HG03354 (cell line): ENCODE data around the gene SLC7A10.
"Not testable (repeated sequence)": the region's sequence is repeated elsewhere in the genome, so short reads cannot be mapped to it uniquely, and the experiment has no call there.

Experiments
- ATAC-seq: cut with Tn5 transposase; IDR thresholded peaks from one replicate; pipeline ENCODE4 v1.9.1; 2021; ENCODE audit warnings: mild to moderate bottlenecking; ENCODE audit not compliant: unreplicated experiment, poor library complexity, severe bottlenecking

The SLC7A10 gene

DNA sequence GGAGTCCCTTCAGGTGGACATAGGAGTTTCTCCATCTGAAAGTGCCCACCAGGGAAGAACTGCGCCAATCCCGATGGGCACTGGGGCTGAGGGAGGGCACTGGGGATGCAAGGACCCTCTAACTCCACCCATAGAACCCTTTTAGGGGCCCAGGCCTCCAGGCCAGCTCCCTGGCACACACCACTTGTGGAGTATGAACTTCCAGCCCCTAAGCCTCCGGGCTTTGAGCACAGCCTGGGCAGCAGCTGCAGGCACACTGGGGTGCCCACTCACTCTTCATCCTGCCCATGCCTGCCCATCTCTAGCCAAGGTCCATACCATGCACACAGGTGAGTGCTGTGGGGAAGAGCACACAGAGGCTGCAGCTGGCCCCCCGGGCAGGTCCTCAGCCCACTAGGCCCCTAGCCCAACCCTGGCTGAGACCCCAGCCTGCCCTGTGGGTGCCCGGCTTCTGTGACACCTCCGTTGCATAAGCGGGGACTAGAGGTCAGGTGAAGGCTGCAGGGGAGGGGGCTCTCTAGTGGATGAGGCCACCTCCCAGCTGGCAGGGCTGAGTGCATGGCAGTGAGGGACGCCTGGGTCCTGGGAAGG, 14.6 kb upstream of the SLC7A10 start:
- ATAC-seq, result no peak

DNA sequence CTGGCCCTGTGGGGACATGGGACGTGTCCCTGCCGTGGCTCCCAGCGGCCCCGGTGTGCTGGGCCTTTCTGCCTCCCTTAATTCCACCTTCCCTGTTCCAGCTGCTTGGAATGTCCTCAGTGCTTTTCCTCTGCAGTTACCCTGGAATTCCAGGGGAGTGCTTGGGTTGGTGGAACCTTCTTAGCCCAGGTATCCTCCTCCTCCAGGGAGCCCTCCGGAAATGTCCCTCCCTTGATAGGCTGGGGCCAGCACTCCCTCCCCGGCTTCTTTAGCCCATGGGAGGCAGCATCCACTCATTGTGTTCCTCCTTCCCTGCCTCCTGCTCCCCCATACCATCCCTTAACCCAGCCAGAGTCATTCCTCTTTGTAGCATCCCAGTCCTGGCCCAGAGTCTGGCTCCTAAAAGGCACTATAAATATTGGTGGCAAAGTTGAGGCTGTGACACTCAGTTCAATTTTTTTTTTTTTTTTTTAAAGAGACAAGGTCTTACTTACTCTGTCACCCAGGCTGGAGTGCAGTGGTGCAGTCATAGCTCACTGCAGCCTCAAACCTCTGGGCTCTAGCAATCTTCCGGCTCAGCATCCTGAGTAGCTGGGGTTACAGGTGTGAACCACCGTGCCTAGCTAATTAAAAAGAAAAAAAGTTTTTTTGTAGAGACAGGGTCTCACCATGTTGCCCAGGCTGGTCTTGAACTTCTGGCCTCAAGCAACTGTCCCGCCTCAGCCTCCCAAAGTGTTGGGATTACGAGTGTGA, 13.7 kb upstream of the SLC7A10 start:
- no peak for ATAC-seq

DNA sequence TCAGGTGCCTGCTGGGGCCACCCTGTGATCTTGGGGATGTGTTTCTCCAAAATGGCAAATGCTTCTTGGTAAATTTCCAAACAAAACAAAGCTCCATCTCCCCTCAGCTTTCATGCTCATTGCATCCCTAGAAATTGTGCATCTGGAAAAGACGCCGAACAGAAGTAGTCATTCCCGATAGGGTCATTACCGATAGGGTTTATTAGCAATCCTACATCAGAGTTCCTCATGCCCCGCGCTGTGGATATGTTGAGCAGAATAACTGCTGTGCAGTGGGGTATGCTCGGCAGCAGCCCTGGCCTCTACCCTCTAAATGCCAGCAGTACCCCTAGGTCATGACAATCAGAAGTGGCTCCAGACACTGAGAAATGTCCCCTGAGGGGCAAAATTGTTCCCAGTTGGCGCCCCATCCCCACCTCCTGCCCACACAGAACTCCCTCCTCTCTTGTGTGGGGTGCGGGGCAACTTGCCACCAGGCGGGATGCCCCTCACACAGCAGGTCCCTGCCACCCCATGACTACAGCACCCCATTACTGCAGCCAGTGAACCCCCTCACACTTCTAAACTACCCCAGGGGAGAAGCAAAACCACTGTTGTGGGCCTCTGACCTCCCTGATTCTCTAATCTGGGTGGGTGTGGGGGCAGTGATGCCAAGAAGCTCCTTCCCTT, 13.0 kb upstream of the SLC7A10 start:
- no peak for ATAC-seq

DNA sequence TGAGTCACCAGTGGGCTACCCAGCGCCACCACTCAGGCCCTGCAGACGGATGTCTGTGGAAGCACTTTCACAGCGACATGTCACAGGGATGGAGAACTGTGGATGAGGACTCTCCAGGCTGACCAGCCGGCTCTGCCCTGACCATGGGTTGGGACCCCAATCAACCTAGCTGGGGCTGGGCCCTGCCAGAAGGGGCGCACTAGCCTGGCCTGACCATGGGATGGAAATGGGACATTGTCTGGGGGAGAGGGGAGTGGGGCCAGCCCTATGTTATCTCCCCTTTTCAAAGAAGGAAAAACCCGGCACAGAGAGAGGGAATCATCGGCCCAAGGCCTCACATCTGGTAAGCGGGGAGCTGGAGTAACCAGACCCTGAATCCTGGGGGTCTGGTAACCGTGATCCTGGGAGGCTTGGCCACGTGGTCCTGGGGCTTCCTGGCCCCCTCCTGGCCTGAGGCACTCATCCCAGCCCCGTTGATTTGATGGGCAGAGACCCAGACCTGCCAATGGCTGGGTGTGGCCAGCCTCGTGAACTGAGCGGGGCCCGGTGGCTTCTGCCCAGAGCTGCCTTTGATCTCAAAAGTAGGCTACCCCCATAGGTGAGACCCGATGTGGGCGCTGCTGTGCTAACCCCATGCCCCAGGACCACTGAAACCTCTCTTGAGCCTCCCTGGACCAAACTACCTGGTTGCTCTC, 11.2 kb upstream of the SLC7A10 start:
- ATAC-seq, result no peak

DNA sequence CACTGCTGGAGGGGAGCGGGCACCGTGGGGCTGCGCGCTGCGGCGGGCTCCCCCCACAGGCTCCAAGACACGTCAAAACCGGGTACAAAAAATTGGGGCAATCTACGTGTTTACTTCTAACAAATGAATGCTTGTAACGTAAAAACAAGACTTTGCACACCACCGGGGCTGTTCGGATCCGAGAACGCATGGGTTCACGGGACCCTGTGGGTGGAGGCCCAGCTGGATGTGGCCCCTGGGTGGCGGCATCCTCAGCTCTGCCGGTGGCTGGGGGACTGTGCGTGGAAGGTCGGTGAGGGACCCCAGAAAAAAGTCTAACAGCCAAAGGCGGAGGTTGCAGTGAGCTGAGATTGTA, 10.3 kb upstream of the SLC7A10 start:
- no peak for ATAC-seq

DNA sequence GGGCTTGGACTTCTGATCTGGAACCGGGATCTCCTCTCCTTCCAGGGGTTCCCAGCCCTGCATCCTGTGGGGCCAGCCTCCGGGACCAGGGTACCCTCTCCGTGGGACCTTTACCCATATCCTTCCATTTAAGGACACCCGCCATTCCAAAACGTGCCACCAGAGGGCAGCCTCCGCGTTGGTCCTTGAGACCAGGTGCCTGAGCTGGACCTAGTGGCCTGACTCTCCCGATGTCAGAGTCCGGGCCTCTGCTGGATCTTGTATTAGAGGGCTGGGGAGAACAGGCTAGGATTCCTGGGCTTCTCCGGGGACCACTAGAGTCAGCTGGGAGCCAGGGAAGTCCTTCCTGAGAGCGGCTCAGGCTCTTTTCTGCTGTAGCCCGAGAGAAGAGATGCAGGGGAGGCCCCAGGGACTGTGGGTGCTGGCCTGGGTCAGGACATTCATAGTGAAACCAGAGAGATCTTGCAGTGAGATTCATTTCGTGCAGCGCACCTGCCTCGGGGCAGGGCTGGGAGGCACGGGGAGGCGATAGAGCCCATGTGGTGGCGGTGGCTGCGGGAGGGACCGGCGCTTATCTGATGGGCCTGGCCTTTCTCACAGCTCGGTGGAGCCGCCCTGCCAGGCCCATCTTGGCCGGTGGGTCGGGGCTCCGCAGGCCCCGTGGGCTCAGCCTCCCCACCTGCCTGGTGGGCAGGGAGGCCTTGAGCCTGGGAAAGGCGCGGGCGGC, 9.8 kb upstream of the SLC7A10 start:
- ATAC-seq, result peak; percentile 91

DNA sequence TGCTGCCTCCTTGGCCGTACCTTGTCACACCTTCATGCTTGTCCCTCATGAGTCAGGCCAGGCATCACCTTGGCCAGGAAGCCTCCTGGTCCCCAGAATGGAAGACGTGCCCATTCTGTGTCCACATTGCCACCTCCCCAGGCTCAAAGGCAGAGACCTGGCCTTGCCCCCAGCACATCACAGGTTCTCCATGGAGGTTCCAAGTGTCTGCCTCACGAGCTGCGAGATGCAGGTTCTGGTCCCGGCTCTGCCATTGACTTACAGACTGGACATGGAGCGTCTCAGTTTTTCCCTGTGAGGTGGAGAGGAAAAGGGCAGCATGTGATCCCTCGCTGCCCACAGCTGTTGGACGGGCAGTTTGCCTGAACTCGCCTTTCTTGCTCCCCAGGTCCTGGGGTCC, 9.1 kb upstream of the SLC7A10 start:
- ATAC-seq, result no peak

DNA sequence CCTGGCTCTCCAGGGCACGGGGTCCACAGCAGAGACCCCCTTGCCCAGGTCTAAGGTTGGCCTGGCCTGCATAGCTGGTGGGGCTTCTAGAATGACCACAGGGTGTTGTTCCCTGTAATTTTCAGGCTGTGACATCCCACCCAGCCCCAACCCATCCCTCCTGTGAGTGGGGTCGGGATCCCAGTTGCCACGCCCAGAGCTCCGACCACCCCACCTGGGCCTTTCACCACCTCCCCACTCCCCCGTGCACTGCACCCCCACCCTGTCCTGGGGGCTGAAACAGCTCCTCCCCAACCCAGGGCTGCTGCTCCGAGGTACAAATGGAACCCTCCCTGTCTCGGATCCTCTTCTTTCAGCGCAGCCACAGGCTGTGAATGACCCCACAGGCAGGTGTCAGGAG, 8.4 kb upstream of the SLC7A10 start:
- no peak for ATAC-seq

DNA sequence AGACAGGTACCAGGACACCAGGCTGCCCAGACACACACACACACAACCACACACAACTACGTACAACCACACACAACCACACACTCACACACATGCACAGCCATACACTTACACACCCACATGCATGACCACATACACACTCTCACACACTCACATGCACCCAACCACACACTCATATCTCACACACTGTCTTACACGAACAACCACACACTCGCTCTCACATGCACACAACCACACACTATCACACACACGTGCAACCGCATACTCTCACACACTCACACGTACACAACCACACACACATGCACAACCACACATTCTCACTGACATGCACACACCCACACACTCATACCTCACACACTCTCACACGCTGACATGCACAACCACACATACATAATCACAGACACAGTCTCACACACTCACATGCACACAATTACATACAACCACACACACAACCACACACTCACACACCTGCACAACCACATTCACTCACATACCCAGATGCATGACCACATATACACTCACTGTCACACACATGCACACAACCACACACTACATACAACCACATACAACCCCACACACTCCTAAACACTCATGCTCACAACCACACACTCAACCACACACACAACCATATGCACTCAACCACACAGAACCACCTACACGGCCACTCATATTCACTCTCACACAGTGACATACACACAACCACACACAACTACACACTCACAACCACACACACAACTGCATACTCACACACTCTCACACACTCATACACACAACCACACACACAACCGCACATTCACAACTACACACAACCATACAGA, 7.6 kb upstream of the SLC7A10 start:
- no peak for ATAC-seq

DNA sequence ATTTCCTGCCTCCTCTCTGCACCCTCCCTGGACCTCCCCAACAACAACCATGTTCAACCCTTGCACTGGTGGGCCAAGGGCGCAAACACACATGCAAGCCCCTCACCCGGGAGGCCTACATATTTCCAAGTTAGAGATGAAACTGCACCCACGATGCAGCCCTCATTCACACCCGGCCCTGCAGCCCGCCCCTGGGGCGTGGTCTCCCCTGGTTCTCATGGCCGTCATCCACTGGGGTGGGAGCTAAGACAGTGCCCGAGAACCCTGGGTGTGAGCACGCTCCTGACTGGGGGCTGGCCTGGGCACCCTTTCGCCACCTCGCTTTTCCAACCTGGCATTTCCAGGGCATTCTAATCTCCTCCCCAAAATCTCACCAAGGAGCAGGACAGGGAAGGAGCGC, 7.0 kb upstream of the SLC7A10 start:
- no peak for ATAC-seq

DNA sequence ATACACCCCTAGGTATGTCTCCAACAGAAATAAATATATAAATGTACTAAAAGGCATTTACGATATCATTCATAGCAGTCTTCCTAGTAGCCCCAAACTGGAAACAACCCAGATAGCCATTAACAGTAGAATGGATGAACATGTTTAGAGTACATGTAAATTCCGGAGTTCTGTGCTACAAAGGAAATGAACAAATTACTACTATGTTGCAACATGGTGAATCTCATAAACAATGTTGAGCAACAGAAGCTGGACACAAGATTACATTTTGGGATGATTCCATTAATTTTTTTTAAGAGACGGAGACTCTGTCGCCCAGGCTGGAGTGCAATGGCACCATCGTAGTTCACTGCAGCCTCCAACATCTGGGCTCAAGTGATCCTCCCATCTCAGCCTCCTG, 5.9 kb upstream of the SLC7A10 start:
- ATAC-seq, result no peak

DNA sequence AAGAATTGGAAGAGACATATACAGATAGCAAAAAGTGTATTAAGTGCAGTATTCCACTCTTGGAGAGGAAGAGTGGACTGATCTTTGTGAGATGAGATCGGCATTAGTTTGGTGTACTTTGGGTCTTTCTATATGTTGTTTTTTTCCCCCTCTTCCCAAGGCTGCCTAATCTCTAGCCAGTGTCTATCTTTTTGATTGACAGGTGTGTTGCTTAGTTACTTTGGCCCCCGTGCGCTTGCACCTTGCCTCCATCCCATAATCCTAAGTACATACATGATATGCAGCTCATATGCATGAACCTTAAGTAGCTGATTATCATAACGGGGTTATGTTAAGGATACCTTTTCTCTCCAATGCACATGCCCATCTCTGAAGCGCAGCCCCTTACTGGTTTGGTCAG, 4.3 kb upstream of the SLC7A10 start:
- ATAC-seq, result no peak

DNA sequence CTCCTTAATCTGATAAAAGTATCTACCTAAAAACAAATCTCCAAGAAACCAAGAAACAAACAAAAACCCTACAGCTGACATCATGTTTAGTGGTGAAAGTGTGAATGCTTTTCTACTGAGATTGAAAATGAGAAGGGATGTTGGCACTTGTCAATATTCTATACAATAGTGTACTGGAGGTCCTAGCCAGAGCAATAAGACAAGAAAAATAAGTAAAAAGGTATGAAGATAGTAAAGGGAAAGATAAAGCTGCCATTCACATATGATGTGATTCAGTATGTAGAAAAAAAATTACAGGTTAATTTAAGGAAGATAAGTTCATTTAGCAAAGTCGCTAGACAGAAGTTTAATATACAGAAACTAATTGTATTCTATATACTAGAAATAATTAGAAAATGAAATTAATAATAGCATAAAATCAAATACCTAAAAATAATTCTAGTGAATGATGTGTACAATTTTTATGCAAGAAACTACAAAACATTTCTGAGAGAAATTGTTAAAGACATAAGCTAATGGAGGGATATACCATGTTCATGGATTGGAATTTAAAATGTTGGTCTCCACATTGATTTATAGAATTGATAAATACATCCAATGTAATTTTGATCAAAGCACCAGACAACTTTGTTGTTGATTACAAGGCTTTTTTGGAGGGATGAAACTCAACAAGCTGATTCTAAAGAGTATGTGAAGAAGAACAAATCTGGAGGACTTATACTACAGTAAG, 2.4 kb upstream of the SLC7A10 start:
- no peak for ATAC-seq

DNA sequence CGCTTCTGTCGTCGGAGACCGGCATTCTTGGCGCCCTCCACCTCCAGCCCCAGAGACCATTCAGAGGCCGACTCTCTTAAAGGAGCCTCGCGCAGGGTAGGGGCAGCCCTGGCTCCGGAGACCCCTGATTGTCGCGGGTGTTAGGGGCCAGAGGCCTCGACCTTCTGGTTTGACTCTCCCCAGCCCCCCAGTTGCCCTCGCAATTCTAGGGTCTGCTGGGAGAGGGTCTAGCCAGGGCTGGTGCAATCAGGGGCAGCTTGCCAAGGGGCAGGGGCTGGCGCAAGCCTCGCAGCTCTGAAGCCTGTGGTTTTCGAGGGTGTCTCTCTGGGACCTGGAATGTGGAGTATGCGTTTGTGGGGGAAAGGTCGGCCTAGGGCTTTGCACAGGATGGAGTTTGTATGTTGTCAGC, 1.6 kb upstream of the SLC7A10 start:
- ATAC-seq, result no peak

DNA sequence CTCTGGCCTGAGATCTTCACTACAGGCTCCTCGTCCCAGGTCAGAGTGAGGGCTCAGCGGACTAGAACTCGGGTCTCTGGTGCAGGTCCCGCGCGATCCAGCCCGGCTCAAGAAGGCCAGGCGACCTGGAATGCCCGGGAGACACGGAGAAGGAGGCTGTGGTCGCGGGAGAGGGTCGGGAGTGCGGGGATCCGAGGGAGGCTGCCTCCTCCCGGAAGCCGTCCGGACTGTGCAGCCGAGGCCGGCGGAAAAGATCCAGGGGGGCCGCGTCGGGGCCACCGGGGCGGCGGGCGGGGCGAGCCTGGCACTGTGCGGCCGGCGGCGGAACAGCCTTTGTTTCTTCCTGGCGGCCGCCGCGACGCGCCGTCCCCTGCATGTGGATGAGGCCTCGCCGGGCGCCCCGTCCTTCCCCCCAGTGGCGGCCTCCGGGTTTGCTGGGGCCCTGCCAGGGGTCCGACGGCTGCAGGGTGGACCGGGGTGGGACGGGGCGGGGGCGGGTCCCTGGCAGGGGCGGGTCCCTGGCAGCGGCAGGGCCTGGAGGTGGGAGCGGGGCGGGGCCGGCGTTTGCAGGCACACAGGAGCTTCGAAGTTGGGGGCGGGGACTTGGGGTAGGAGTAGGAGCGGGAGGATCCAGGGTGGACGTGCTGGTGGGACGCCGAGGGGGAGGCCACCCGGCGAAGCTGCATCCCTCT, 1.0 kb upstream of the SLC7A10 start:
- no peak for ATAC-seq

DNA sequence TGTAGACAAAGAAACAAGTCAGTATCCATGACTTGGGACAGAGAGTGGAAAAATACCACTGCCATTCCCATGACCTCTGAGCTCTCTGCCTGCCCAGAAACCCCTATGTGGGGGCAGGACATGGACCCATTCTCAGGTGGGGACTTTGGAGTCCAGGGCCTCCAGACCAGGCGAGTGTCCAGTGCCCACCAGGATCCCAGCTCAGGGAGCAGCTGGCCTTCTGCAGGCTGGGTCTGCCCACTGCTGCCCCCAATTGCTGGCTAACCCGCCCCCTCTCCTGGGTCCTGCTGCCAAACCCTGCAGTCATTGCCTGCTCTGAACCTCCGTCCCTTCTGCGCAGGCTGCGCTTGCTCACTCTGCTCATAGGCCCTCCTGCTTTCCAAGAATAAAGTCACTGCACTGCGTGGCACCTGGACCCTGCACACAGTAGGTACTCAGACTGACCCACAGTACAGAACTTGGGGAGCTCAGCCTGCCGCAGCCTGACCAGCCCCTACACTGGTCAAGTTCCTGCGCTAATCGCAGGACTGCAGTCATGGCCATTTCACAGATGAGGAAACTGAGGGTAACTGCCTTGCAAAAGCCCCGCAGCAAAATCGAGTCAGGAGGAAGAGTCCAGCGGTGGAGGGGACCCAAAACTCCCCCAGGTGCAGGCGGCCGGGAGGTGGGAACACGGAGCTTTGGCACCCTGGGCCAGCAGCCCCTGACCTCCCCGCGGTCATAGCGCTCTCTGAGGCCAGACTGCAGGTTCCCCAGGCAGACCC, 774 bp downstream of the SLC7A10 start:
- ATAC-seq, result no peak

DNA sequence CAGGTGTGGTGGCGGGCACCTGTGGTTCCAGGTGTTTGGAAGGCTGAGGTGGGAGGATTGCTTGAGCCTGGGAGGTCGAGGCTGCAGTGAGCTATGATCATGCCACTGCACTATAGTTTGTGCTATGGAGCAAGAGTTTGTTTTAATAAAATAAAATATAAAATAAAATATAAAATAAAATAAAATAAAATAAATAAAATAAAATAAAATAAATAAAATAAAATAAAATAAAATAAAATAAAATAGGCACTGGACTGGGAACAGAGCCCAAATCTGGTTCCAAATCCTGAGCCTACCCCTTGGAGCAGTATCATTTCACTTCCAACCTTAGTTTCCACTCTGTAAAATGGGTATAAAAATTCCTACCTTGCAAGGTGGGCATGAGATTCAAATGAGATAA, 3.4 kb downstream of the SLC7A10 start:
- ATAC-seq, result not testable (repeated sequence)
